Measurements from ENCODE around the gene LYRM2.

GRCh38 chr6:89650579-89650978 is 12.0 kb upstream of the LYRM2 start:
- TF ChIP-seq CTCF (IDR thresholded peaks at IDR 0.05) = no peak
- no peak for TF ChIP-seq POLR2A (IDR thresholded peaks at IDR 0.05)
